Measurements from ENCODE around the gene IL24.
"Not testable (repeated sequence)": the region's sequence is repeated elsewhere in the genome, so short reads cannot be mapped to it uniquely, and the experiment has no call there.

IL24 gene

GRCh38 chr1:206897175-206897574, at the start of gene IL24:
TSS of gene IL24 (plus strand) at chr1:206897443. CDS start at chr1:206897833, 390 bp downstream.
- DNase-seq (ENCODE audit: low spot score) = peak; percentile 68
- Mint-ChIP-seq H3K4me3 (no peak within 1 kb of the TSS), H3K27me3 (ENCODE audit: low read depth) (peaks cover 2% of the 10 kb centered on the region), H3K36me3 (ENCODE audit: low read depth) (no peaks in the 10 kb centered on the region), H3K27ac (no peak within 1 kb of the TSS), H3K4me1 (ENCODE audit: low read depth) (peaks cover 27% of the 10 kb centered on the region), H3K9me3 (no peaks in the 10 kb centered on the region)

- Mint-ChIP-seq H3K27ac (no peak overlapping the region), H3K27me3 (ENCODE audit: low read depth) (peaks cover 46% of the 10 kb centered on the region), H3K36me3 (ENCODE audit: low read depth) (no peaks in the 10 kb centered on the region), H3K9me3 (peaks cover 11% of the 10 kb centered on the region), H3K4me3 (no peak overlapping the region), H3K4me1 (ENCODE audit: low read depth) (no peaks in the 10 kb centered on the region)
- DNase-seq (ENCODE audit: low spot score) = no peak
Observed at GRCh38 chr1:206847946-206848345, 49.3 kb upstream of the IL24 start.

- Mint-ChIP-seq H3K36me3 (ENCODE audit: low read depth) (no peaks in the 10 kb centered on the region), H3K27ac (no peak overlapping the region), H3K4me1 (ENCODE audit: low read depth) (peaks cover 2% of the 10 kb centered on the region), H3K9me3 (peaks cover 21% of the 10 kb centered on the region), H3K27me3 (ENCODE audit: low read depth) (peaks cover 53% of the 10 kb centered on the region), H3K4me3 (no peak overlapping the region)
- DNase-seq (ENCODE audit: low spot score) = no peak
Observed at GRCh38 chr1:206850401-206850800, 46.8 kb upstream of the IL24 start.

GRCh38 chr1:206851341-206852010, 45.8 kb upstream of the IL24 start:
- H3K27ac Mint-ChIP-seq = no peak overlapping the region
- H3K9me3 Mint-ChIP-seq = peaks cover 21% of the 10 kb centered on the region
- H3K4me3 Mint-ChIP-seq = no peak overlapping the region
- peaks cover 5% of the 10 kb centered on the region for H3K4me1 Mint-ChIP-seq (ENCODE audit: low read depth)
- H3K27me3 Mint-ChIP-seq (ENCODE audit: low read depth) = peaks cover 53% of the 10 kb centered on the region
- no peaks in the 10 kb centered on the region for H3K36me3 Mint-ChIP-seq (ENCODE audit: low read depth)
- no peak for DNase-seq (ENCODE audit: low spot score)

- H3K27ac Mint-ChIP-seq; H3K4me3 Mint-ChIP-seq; H3K36me3 Mint-ChIP-seq (ENCODE audit: low read depth); H3K4me1 Mint-ChIP-seq (ENCODE audit: low read depth); DNase-seq (ENCODE audit: low spot score): not testable (repeated sequence)
- peaks cover 53% of the 10 kb centered on the region for H3K27me3 Mint-ChIP-seq (ENCODE audit: low read depth)
- peaks cover 21% of the 10 kb centered on the region for H3K9me3 Mint-ChIP-seq
Observed at GRCh38 chr1:206852662-206853061, 44.6 kb upstream of the IL24 start.

GRCh38 chr1:206853696-206854095, 43.5 kb upstream of the IL24 start:
- Mint-ChIP-seq H3K9me3 (peaks cover 21% of the 10 kb centered on the region), H3K27me3 (ENCODE audit: low read depth) (peaks cover 49% of the 10 kb centered on the region)
- not testable (repeated sequence) for DNase-seq (ENCODE audit: low spot score); H3K36me3 Mint-ChIP-seq (ENCODE audit: low read depth); H3K4me1 Mint-ChIP-seq (ENCODE audit: low read depth); H3K4me3 Mint-ChIP-seq; H3K27ac Mint-ChIP-seq

GRCh38 chr1:206854401-206855129, 42.7 kb upstream of the IL24 start:
- H3K27ac Mint-ChIP-seq = no peak overlapping the region

GRCh38 chr1:206855859-206856258, 41.4 kb upstream of the IL24 start:
- peaks cover 21% of the 10 kb centered on the region for H3K9me3 Mint-ChIP-seq
- peaks cover 37% of the 10 kb centered on the region for H3K27me3 Mint-ChIP-seq (ENCODE audit: low read depth)
- no peaks in the 10 kb centered on the region for H3K36me3 Mint-ChIP-seq (ENCODE audit: low read depth)
- no peak for DNase-seq (ENCODE audit: low spot score)
- peaks cover 15% of the 10 kb centered on the region for H3K4me1 Mint-ChIP-seq (ENCODE audit: low read depth)
- no peak overlapping the region for H3K4me3 Mint-ChIP-seq
- no peak overlapping the region for H3K27ac Mint-ChIP-seq

More at GRCh38 chr1:206854401-206855129, 42.7 kb upstream of the IL24 start:
- Mint-ChIP-seq H3K9me3 (peaks cover 21% of the 10 kb centered on the region), H3K27me3 (ENCODE audit: low read depth) (peaks cover 42% of the 10 kb centered on the region), H3K4me3 (no peak overlapping the region), H3K4me1 (ENCODE audit: low read depth) (peaks cover 14% of the 10 kb centered on the region), H3K36me3 (ENCODE audit: low read depth) (no peaks in the 10 kb centered on the region)
- DNase-seq (ENCODE audit: low spot score) = no peak

- H3K36me3 Mint-ChIP-seq (ENCODE audit: low read depth) = no peaks in the 10 kb centered on the region
- peaks cover 17% of the 10 kb centered on the region for H3K9me3 Mint-ChIP-seq
- H3K4me3 Mint-ChIP-seq = no peak overlapping the region
- no peak for DNase-seq (ENCODE audit: low spot score)
- H3K4me1 Mint-ChIP-seq (ENCODE audit: low read depth) = peaks cover 17% of the 10 kb centered on the region
- H3K27ac Mint-ChIP-seq = no peak overlapping the region
- H3K27me3 Mint-ChIP-seq (ENCODE audit: low read depth) = peaks cover 37% of the 10 kb centered on the region
Observed at GRCh38 chr1:206856674-206857464, 40.4 kb upstream of the IL24 start.

GRCh38 chr1:206859082-206859521, 38.1 kb upstream of the IL24 start:
- Mint-ChIP-seq H3K9me3 (no peaks in the 10 kb centered on the region), H3K36me3 (ENCODE audit: low read depth) (no peaks in the 10 kb centered on the region), H3K4me3 (no peak overlapping the region), H3K27ac (no peak overlapping the region), H3K27me3 (ENCODE audit: low read depth) (peaks cover 35% of the 10 kb centered on the region), H3K4me1 (ENCODE audit: low read depth) (peaks cover 17% of the 10 kb centered on the region)
- DNase-seq (ENCODE audit: low spot score) = no peak

GRCh38 chr1:206860165-206860564, 37.1 kb upstream of the IL24 start:
- Mint-ChIP-seq H3K4me3 (no peak overlapping the region), H3K27ac (no peak overlapping the region), H3K9me3 (no peaks in the 10 kb centered on the region), H3K27me3 (ENCODE audit: low read depth) (peaks cover 35% of the 10 kb centered on the region), H3K4me1 (ENCODE audit: low read depth) (peaks cover 20% of the 10 kb centered on the region), H3K36me3 (ENCODE audit: low read depth) (no peaks in the 10 kb centered on the region)
- no peak for DNase-seq (ENCODE audit: low spot score)

- Mint-ChIP-seq H3K27ac (no peak overlapping the region), H3K4me3 (no peak overlapping the region), H3K9me3 (no peaks in the 10 kb centered on the region), H3K27me3 (ENCODE audit: low read depth) (peaks cover 44% of the 10 kb centered on the region), H3K4me1 (ENCODE audit: low read depth) (peaks cover 15% of the 10 kb centered on the region), H3K36me3 (ENCODE audit: low read depth) (no peaks in the 10 kb centered on the region)
- DNase-seq (ENCODE audit: low spot score) = no peak
Observed at GRCh38 chr1:206863266-206863665, 34.0 kb upstream of the IL24 start.

GRCh38 chr1:206864939-206865671, 32.1 kb upstream of the IL24 start, which contains the start of gene IL20:
TSS of gene IL20 (plus strand) at chr1:206865623. CDS start at chr1:206865853, 230 bp downstream.
- Mint-ChIP-seq H3K4me3 (no peak within 1 kb of the TSS), H3K4me1 (ENCODE audit: low read depth) (peaks cover 9% of the 10 kb centered on the region), H3K36me3 (ENCODE audit: low read depth) (no peaks in the 10 kb centered on the region), H3K27ac (no peak within 1 kb of the TSS), H3K9me3 (no peaks in the 10 kb centered on the region), H3K27me3 (ENCODE audit: low read depth) (peaks cover 44% of the 10 kb centered on the region)
- DNase-seq (ENCODE audit: low spot score) = peak; percentile 73

Data from T-helper 2 cell treated with Interferon-gamma antibody and Interleukin-4, amounts not matched to agents 5 μg/mL and 100 μg/mL, for 36 hours (primary cell).